SK-N-MC (cell line): Measurements from ENCODE around the gene PNKP.

Experiments used
- DNase-seq: peaks from one replicate; pipeline ENCODE4 v3.0.0-alpha.2; 2011; ENCODE audit warnings: low read depth, low spot score
- H3K27ac ChIP-seq: fragments of 200-600 bp; sonication (generic); 2 replicates; pipeline ENCODE4 v1.5.1; 2016; ENCODE audit warnings: mixed run types
- H3K36me3 ChIP-seq: fragments of 200-600 bp; sonication (generic); 2 replicates; pipeline ENCODE4 v1.6.1; 2017; ENCODE audit warnings: antibody characterized with exemption, low read length, mixed read lengths; ENCODE audit not compliant: insufficient read depth
- H3K4me3 ChIP-seq: fragments of 200-600 bp; sonication (generic); 2 replicates; pipeline ENCODE4 v1.5.1; 2016
- H3K9ac ChIP-seq: fragments of 200-600 bp; sonication (generic); 2 replicates; pipeline ENCODE4 v1.8.0; 2017; ENCODE audit warnings: mixed run types, mixed read lengths; ENCODE audit not compliant: insufficient read length
- H3K9me3 ChIP-seq: fragments of 200-600 bp; sonication (generic); 2 replicates; pipeline ENCODE4 v1.6.1; 2017; ENCODE audit warnings: low read depth, mild to moderate bottlenecking, antibody characterized with exemption, low read length, moderate library complexity, mixed read lengths
- EZH2 ChIP-seq: fragments of 200-600 bp; sonication (generic); IDR thresholded peaks from one replicate; pipeline ENCODE4 v1.6.1; 2017; ENCODE audit warnings: antibody characterized with exemption
- FOXP2 ChIP-seq: optimal IDR thresholded peaks from 2 replicates; pipeline ENCODE3; 2011; ENCODE audit warnings: mild to moderate bottlenecking, moderate library complexity; ENCODE audit not compliant: insufficient read depth; ENCODE audit errors: extremely low read length, control extremely low read depth
- POLR2AphosphoS5 ChIP-seq: IDR thresholded peaks from 2 replicates; pipeline ENCODE4 v1.6.1; 2012; ENCODE audit warnings: mild to moderate bottlenecking, low read depth, low read length, borderline replicate concordance

The PNKP gene

GRCh38 chr19:49907745-49908446, 40.5 kb upstream of the PNKP start:
- TF ChIP-seq FOXP2 (no peak), EZH2 (no peak), POLR2AphosphoS5 (no peak)
- Histone ChIP-seq H3K36me3 (peaks cover 42% of the 10 kb centered on the region), H3K27ac (no peak overlapping the region), H3K4me3 (no peak overlapping the region), H3K9me3 (no peaks in the 10 kb centered on the region), H3K9ac (no peak overlapping the region)
- no peak for DNase-seq

GRCh38 chr19:49906879-49907564, 39.6 kb upstream of the PNKP start:
- H3K9ac ChIP-seq: no peak overlapping the region
- H3K36me3 ChIP-seq: peaks cover 37% of the 10 kb centered on the region
- peak overlapping the region; percentile 60 for H3K27ac ChIP-seq
- no peak for DNase-seq
- no peak overlapping the region for H3K4me3 ChIP-seq
- H3K9me3 ChIP-seq: no peaks in the 10 kb centered on the region
- TF ChIP-seq FOXP2 (no peak), POLR2AphosphoS5 (no peak), EZH2 (no peak)

DNA sequence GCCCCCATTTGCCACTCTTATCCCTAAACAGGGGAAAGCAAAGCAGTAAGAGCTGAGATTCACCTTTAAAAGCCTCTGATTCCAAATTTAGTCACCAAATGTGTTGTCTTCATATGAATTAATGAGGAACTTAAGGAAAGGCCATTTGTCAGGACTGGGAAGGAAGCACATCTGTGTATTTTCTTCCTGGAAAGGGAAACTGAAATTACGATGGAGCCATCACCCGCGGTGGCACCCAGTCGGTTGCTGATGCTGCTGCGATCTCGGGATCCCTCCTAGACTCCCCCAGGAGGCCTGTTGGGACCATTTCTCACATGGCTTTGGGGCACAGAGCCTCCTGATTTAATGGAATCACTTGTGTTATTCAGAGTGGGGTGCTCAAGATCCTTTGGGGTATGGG, 36.8 kb upstream of the PNKP start:
- Histone ChIP-seq H3K36me3 (peaks cover 17% of the 10 kb centered on the region), H3K4me3 (no peak overlapping the region), H3K27ac (no peak overlapping the region; the same call in 1 of the 2 replicates), H3K9me3 (no peaks in the 10 kb centered on the region), H3K9ac (no peak overlapping the region)
- DNase-seq: no peak
- TF ChIP-seq FOXP2: no peak
- no peak for TF ChIP-seq POLR2AphosphoS5
- no peak for TF ChIP-seq EZH2

- H3K27ac ChIP-seq: no peak within 1 kb of the TSS
- no peaks in the 10 kb centered on the region for H3K36me3 ChIP-seq
- H3K9ac ChIP-seq: no peak within 1 kb of the TSS
- DNase-seq: no peak
- no peaks in the 10 kb centered on the region for H3K9me3 ChIP-seq
- no peak for TF ChIP-seq FOXP2
- H3K4me3 ChIP-seq: no peak within 1 kb of the TSS
These were observed 29.7 kb upstream of the PNKP start, which contains the start of gene IL4I1 for GRCh38 chr19:49896863-49897621. TSS of gene IL4I1 (minus strand) at chr19:49896887. CDS start at chr19:49896160, 727 bp downstream.

- H3K36me3 ChIP-seq: no peaks in the 10 kb centered on the region
- DNase-seq: no peak
- no peak overlapping the region for H3K4me3 ChIP-seq
- no peak for TF ChIP-seq POLR2AphosphoS5
- no peak for TF ChIP-seq FOXP2
- TF ChIP-seq EZH2: no peak
- no peaks in the 10 kb centered on the region for H3K9me3 ChIP-seq
- H3K27ac ChIP-seq: no peak overlapping the region
- no peak overlapping the region for H3K9ac ChIP-seq
These were observed 28.4 kb upstream of the PNKP start for GRCh38 chr19:49895566-49896297.

DNA sequence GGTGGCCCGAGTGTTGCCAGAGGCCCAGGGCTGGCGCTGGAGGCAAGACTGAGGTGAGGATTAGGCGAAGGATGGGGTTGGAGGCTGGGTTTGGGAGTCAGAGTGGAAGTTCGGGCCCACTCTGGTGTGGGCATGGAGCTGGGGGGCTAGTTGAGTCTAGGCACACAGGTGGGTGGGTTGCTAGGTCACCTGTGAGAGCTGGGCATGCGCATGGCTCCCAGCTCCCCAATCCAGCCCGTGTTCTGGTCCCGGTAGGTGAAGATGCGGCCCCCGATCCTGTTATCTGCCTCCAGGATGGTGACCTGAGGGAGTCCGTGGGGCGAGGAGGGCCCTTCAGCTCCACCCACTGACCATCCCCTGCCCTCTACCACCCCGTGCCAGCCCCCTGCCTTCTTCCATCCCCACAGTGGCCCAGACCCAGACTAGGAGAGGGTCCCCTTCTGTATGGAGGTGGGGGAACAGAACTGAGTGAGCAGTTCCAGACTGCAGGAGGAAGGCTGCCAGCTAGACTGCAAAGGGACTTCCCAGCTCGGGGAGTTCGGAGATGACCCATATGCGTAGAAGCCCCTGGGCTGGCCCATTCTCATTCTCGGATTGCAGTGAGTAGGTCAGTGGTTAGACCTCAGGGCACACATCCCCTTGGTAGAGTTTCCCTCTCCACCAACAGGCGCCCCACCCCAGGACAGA, 27.6 kb upstream of the PNKP start:
- Histone ChIP-seq H3K36me3 (no peaks in the 10 kb centered on the region), H3K9ac (no peak overlapping the region), H3K4me3 (no peak overlapping the region), H3K9me3 (no peaks in the 10 kb centered on the region), H3K27ac (no peak overlapping the region)
- DNase-seq: no peak
- TF ChIP-seq EZH2: no peak
- TF ChIP-seq POLR2AphosphoS5: no peak
- no peak for TF ChIP-seq FOXP2

GRCh38 chr19:49894011-49894664, 26.8 kb upstream of the PNKP start:
- Histone ChIP-seq H3K9ac (no peak overlapping the region), H3K4me3 (no peak overlapping the region), H3K36me3 (no peaks in the 10 kb centered on the region), H3K9me3 (no peaks in the 10 kb centered on the region), H3K27ac (no peak overlapping the region)
- no peak for TF ChIP-seq POLR2AphosphoS5
- no peak for TF ChIP-seq EZH2
- TF ChIP-seq FOXP2: no peak
- DNase-seq: no peak
